Measurements from ENCODE around the gene ARL16. TPM values are rescaled to one million over a fixed set of nuclear protein-coding genes. Genes with fewer than 3 reads are reported as not detected.

ARL16 gene
- total RNA-seq, 1 donor from 2014 or later: 55.2 TPM

DNA sequence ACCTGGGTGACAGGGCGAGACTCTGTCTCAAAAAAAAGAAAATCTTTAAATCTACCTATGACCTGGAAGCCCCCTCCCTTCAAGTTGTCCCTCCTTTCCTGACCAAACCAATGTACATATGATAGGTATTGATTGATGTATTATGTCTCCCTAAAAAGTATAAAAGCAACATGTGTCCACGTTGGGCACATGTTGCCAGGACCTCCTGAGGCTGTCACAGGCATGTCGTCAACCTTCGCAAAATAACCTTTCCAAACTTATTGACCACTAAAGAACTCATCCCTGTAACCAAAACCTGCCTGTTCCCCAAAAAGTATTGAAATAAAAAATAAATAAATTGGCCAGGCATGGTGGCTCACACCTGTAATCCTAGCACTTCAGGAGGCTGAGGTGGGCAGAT lies 21.6 kb downstream of the ARL16 start:
- Mint-ChIP-seq H3K4me3 (ENCODE audit: unreplicated experiment) (no peak overlapping the region), H3K9me3 (ENCODE audit: unreplicated experiment) (peaks cover 4% of the 10 kb centered on the region)
- TF ChIP-seq, protein P1, sequence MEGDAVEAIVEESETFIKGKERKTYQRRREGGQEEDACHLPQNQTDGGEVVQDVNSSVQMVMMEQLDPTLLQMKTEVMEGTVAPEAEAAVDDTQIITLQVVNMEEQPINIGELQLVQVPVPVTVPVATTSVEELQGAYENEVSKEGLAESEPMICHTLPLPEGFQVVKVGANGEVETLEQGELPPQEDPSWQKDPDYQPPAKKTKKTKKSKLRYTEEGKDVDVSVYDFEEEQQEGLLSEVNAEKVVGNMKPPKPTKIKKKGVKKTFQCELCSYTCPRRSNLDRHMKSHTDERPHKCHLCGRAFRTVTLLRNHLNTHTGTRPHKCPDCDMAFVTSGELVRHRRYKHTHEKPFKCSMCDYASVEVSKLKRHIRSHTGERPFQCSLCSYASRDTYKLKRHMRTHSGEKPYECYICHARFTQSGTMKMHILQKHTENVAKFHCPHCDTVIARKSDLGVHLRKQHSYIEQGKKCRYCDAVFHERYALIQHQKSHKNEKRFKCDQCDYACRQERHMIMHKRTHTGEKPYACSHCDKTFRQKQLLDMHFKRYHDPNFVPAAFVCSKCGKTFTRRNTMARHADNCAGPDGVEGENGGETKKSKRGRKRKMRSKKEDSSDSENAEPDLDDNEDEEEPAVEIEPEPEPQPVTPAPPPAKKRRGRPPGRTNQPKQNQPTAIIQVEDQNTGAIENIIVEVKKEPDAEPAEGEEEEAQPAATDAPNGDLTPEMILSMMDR (IDR thresholded peaks at IDR 0.05; ENCODE audit: partially characterized antibody, unreplicated experiment): no peak

DNA sequence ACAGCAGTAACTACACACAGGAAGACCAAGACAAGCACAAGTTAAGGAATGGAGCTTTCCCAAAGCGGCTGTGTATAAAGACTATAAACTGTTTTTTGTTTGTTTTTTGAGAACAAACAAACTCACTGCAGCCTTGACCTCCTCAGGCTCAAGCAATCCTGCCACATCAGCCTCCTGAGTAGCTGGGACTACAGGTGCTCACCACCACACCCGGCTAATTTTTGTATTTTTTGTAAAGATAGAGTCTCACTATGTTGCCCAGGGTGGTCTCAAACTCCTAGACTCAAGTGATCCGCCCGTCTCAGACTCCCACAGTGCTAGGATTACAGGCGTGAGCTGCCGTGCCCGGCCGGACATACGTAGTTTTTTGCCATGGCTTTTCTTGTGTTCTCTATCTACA lies 23.2 kb downstream of the ARL16 start:
- no peak for DNase-seq
- Mint-ChIP-seq H3K4me1 (ENCODE audit: low read depth, unreplicated experiment) (peaks cover 5% of the 10 kb centered on the region), H3K27me3 (ENCODE audit: unreplicated experiment) (no peaks in the 10 kb centered on the region), H3K4me3 (ENCODE audit: unreplicated experiment) (no peak overlapping the region), H3K9me3 (ENCODE audit: unreplicated experiment) (peaks cover 4% of the 10 kb centered on the region), H3K27ac (ENCODE audit: unreplicated experiment) (no peak overlapping the region), H3K36me3 (ENCODE audit: unreplicated experiment) (no peaks in the 10 kb centered on the region)
- TF ChIP-seq, protein P1 (IDR thresholded peaks at IDR 0.05; ENCODE audit: partially characterized antibody, unreplicated experiment): no peak

More for the DNA sequence above, 21.6 kb downstream of the ARL16 start:
- H3K27ac Mint-ChIP-seq (ENCODE audit: unreplicated experiment): no peak overlapping the region
- no peaks in the 10 kb centered on the region for H3K36me3 Mint-ChIP-seq (ENCODE audit: unreplicated experiment)
- peaks cover 13% of the 10 kb centered on the region for H3K4me1 Mint-ChIP-seq (ENCODE audit: low read depth, unreplicated experiment)
- no peak for DNase-seq
- H3K27me3 Mint-ChIP-seq (ENCODE audit: unreplicated experiment): peaks cover under 1% of the 10 kb centered on the region

DNA sequence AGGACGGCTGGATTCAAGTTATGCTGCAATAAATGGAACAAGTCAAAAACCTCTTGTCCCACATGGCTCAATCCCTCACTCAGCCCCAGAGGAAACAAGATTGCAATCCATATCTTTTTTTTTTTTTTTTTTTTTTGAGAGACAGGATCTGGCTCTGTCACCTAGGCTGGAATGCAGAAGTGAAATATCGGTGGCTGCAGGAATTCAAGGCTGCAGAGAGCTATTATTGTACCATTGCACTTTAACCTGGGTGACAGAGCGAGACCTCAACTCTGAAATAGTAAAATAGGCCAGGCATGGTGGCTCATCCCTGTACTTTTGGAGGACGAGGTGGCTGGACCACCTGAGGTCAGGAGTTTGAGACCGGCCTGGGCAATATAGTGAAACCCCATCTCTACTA lies 24.6 kb downstream of the ARL16 start:
- no peak for DNase-seq
- H3K4me3 Mint-ChIP-seq (ENCODE audit: unreplicated experiment): no peak overlapping the region
- no peaks in the 10 kb centered on the region for H3K27me3 Mint-ChIP-seq (ENCODE audit: unreplicated experiment)
- TF ChIP-seq, protein P1 (IDR thresholded peaks at IDR 0.05; ENCODE audit: partially characterized antibody, unreplicated experiment): no peak
- peaks cover 3% of the 10 kb centered on the region for H3K4me1 Mint-ChIP-seq (ENCODE audit: low read depth, unreplicated experiment)
- H3K9me3 Mint-ChIP-seq (ENCODE audit: unreplicated experiment): peaks cover 3% of the 10 kb centered on the region
- no peaks in the 10 kb centered on the region for H3K36me3 Mint-ChIP-seq (ENCODE audit: unreplicated experiment)
- H3K27ac Mint-ChIP-seq (ENCODE audit: unreplicated experiment): no peak overlapping the region

DNA sequence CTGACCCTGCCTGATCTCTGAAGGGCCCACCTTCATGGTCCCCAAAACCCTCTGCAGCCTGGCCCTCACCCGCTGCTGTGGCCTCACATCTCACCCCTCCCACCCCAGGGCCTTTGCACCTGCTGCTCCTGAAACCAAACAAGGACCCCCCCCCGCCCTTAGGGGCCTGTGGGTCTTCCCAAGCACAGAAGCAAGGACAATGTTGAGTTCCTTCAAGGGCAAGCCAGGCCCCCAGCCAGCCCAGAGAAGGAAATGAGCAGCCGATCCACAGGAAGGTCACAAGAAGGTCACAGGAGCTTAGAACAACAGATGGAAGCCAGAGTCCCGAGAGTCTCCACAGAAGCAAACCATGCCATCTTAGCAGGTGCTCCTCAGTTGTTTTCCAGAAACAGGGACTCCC lies 26.8 kb downstream of the ARL16 start:
- H3K27me3 Mint-ChIP-seq (ENCODE audit: unreplicated experiment): peaks cover 4% of the 10 kb centered on the region
- no peak for DNase-seq
- TF ChIP-seq, protein P1 (IDR thresholded peaks at IDR 0.05; ENCODE audit: partially characterized antibody, unreplicated experiment): no peak
- H3K4me3 Mint-ChIP-seq (ENCODE audit: unreplicated experiment): no peak overlapping the region
- peaks cover 4% of the 10 kb centered on the region for H3K4me1 Mint-ChIP-seq (ENCODE audit: low read depth, unreplicated experiment)
- no peaks in the 10 kb centered on the region for H3K36me3 Mint-ChIP-seq (ENCODE audit: unreplicated experiment)
- no peak overlapping the region for H3K27ac Mint-ChIP-seq (ENCODE audit: unreplicated experiment)
- H3K9me3 Mint-ChIP-seq (ENCODE audit: unreplicated experiment): peaks cover 2% of the 10 kb centered on the region

DNA sequence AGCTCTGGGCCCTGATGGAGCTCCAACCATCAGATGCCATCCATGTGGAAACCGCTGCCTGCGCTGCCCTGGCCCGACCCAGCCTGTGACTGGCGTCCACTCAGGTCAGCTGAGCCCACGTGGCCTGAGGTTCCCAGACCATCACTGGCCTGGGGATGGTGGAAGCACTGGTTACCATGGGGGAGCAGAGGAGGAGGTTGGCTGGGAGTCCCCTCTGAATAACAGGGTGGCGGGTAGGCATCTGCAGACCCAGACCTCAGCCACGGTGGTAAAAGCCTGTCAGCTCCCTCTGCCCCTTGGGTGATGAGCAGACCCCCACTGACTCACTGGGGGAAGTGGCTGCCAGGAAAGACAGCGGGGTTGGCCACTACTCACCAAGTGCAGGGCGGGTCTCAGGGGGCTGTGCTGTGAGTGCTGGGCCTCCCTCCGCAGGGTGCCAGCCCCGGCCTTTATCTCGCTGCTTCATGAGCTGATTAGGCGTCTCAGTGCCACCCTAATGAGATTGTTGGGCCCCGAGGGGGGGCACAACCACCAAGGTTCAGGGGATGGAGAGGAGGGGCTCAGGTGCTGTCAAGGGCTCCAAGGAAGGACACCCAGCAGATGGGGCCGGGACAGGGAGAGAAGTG lies 27.4 kb downstream of the ARL16 start, which contains the start of gene PDE6G:
PDE6G (minus strand) TSS at position 425 of the 626 bp plus-strand sequence. CDS start 3,237 bp downstream, outside the sequence.
- no peak for DNase-seq
- Mint-ChIP-seq H3K27me3 (ENCODE audit: unreplicated experiment) (peaks cover 5% of the 10 kb centered on the region), H3K9me3 (ENCODE audit: unreplicated experiment) (peaks cover 5% of the 10 kb centered on the region), H3K4me3 (ENCODE audit: unreplicated experiment) (no peak within 1 kb of the TSS), H3K36me3 (ENCODE audit: unreplicated experiment) (no peaks in the 10 kb centered on the region), H3K4me1 (ENCODE audit: low read depth, unreplicated experiment) (peaks cover 6% of the 10 kb centered on the region), H3K27ac (ENCODE audit: unreplicated experiment) (no peak within 1 kb of the TSS)
- TF ChIP-seq, protein P1 (IDR thresholded peaks at IDR 0.05; ENCODE audit: partially characterized antibody, unreplicated experiment): no peak

Measured in glutamatergic neuron (in vitro differentiated cells).